B cell (primary cell): ENCODE measurements around the gene CNTNAP2. TPM values are rescaled to one million over a fixed set of nuclear protein-coding genes. Genes with fewer than 3 reads are reported as not detected.

Experiments
- ATAC-seq: fragments of 200-7000 bp; cut with Tn5 transposase; one replicate; pipeline ENCODE4 v1.10.0; 2021; ENCODE audit warnings: low read depth, mild to moderate bottlenecking, moderate number of reproducible peaks, moderate library complexity
- CTCF ChIA-PET: fragments of 350-600 bp; sonication (Branson Sonifier 250); formaldehyde crosslinking; loops from one replicate; lab custom pipeline; 2021; ENCODE audit warnings: antibody characterized with exemption, inconsistent platforms; lab: Charles Lee
- POLR2A ChIA-PET: fragments of 350-600 bp; sonication (Branson Sonifier 250); formaldehyde crosslinking; loops from one replicate; lab custom pipeline; 2021; ENCODE audit warnings: antibody characterized with exemption; lab: Charles Lee
- DNase-seq: peaks from one replicate; pipeline ENCODE4 v3.0.0; 2013
- H2AFZ ChIP-seq: 2 replicates; pipeline ENCODE4 v1.6.1; 2012; ENCODE audit warnings: mild to moderate bottlenecking, low read depth, low read length; ENCODE audit not compliant: insufficient read depth, poor library complexity, severe bottlenecking
- H3K27ac ChIP-seq, 2 donors: 1 replicate in 1 of 2; 2 replicates in 1 of 2; pipeline ENCODE4 v1.5.1; 2012 to 2013; ENCODE audit warnings: low read length in 2 of 2, mild to moderate bottlenecking in 2 of 2, moderate library complexity in 1 of 2
- H3K27me3 ChIP-seq, 4 experiments: fragments of 200-600 bp in 1 of 4; sonication (generic) in 1 of 4; replicated peaks in 1 of 4; 1 replicate in 2 of 4; 2 replicates in 2 of 4; pipeline versions ENCODE4 v1.6.1 to v1.7.0; 2013 to 2016; ENCODE audit warnings: low read length in 3 of 4, mild to moderate bottlenecking in 2 of 4, mixed read lengths in 1 of 4, moderate library complexity in 1 of 4; ENCODE audit not compliant: insufficient read depth in 4 of 4, control insufficient read depth in 3 of 4; ENCODE audit errors: control extremely low read depth in 1 of 4
- H3K36me3 ChIP-seq, 2 experiments: replicated peaks in 1 of 2; 1 replicate in 1 of 2; 2 replicates in 1 of 2; pipeline versions ENCODE4 v1.6.1 to v1.7.1; 2013; ENCODE audit warnings: low read length in 1 of 2; ENCODE audit not compliant: insufficient read depth in 2 of 2, control insufficient read depth in 1 of 2; ENCODE audit errors: control extremely low read depth in 1 of 2, extremely low read depth in 1 of 2
- H3K4me1 ChIP-seq, 2 donors: fragments of 200-600 bp in 1 of 2; sonication (generic) in 1 of 2; 1 replicate in 1 of 2; 2 replicates in 1 of 2; pipeline versions ENCODE4 v1.5.1 to v1.6.1; 2013 to 2017; ENCODE audit warnings: low read length in 2 of 2; ENCODE audit not compliant: control insufficient read depth in 2 of 2, insufficient read depth in 2 of 2
- H3K4me2 ChIP-seq: replicated peaks from 2 replicates; pipeline ENCODE3; 2012; ENCODE audit warnings: mild to moderate bottlenecking, low read depth, low read length; ENCODE audit not compliant: poor library complexity, severe bottlenecking
- H3K4me3 ChIP-seq, 5 experiments: fragments of 200-600 bp in 1 of 5; sonication (generic) in 1 of 5; 1 replicate in 3 of 5; 2 replicates in 2 of 5; pipeline versions ENCODE4 v1.5.1 to v1.7.0; 2011 to 2016; ENCODE audit warnings: low read length in 4 of 5, mild to moderate bottlenecking in 4 of 5, low read depth in 2 of 5, control low read depth in 1 of 5, moderate library complexity in 1 of 5; ENCODE audit not compliant: insufficient read depth in 1 of 5; ENCODE audit errors: control extremely low read depth in 1 of 5, extremely low read depth in 1 of 5
- H3K79me2 ChIP-seq: fragments of 200-600 bp; sonication (generic); one replicate; pipeline ENCODE4 v1.6.0; 2016; ENCODE audit warnings: low read length; ENCODE audit not compliant: control insufficient read depth, insufficient read depth
- H3K9ac ChIP-seq: fragments of 200-600 bp; sonication (generic); 2 replicates; pipeline ENCODE4 v1.6.1; 2017; ENCODE audit warnings: mild to moderate bottlenecking, low read length, moderate library complexity
- H3K9me3 ChIP-seq, 3 donors: one replicate each; pipeline versions ENCODE4 v1.6.1 to v1.7.1; 2013; ENCODE audit warnings: low read length in 2 of 3; ENCODE audit not compliant: control insufficient read depth in 2 of 3, insufficient read depth in 1 of 3; ENCODE audit errors: control extremely low read depth in 1 of 3
- H4K20me1 ChIP-seq: 2 replicates; pipeline ENCODE4 v1.6.0; 2012; ENCODE audit warnings: mild to moderate bottlenecking, low read length; ENCODE audit not compliant: insufficient read depth, control insufficient read depth, poor library complexity, severe bottlenecking
- H3K27ac Mint-ChIP-seq: one replicate; pipeline ENCODE4 v1.8.0; 2021; ENCODE audit warnings: mixed read lengths
- H3K27me3 Mint-ChIP-seq: one replicate; pipeline ENCODE4 v1.8.0; 2021; ENCODE audit warnings: mixed read lengths
- H3K4me1 Mint-ChIP-seq: one replicate; pipeline ENCODE4 v1.8.0; 2021; ENCODE audit warnings: mixed read lengths
- H3K4me3 Mint-ChIP-seq: one replicate; pipeline ENCODE4 v1.8.0; 2021; ENCODE audit warnings: mixed read lengths
- H3K9me3 Mint-ChIP-seq: one replicate; pipeline ENCODE4 v1.8.0; 2022; ENCODE audit warnings: mixed read lengths; ENCODE audit not compliant: insufficient read depth
- EZH2 ChIP-seq: IDR thresholded peaks from 2 replicates; pipeline ENCODE4 v1.6.1; 2012; ENCODE audit warnings: borderline replicate concordance, low read depth, mild to moderate bottlenecking, moderate library complexity, low read length; ENCODE audit not compliant: insufficient read depth, poor library complexity, severe bottlenecking
- WGBS: methylation state at CpG from one replicate; pipeline ENCODE4 v1.1.5; 2013; ENCODE audit warnings: missing lambda C conversion rate; ENCODE audit not compliant: insufficient coverage; 5-methylcytosine and 5-hydroxymethylcytosine counted together
- intact Hi-C: fragments of 100-400 bp; cut with micrococcal nuclease; formaldehyde crosslinking; loops from one replicate; pipeline ENCODE4 v1.10.0; 2022
- polyA plus RNA-seq: library from polyadenylated mRNA; depleted of rRNA; stranded (reverse); fragments of >200 nt; gene quantifications from 2 replicates; pipeline ENCODE4 v1.2.3, GENCODE V29; 2012
- total RNA-seq, 2 donors: library from RNA; stranded (reverse); fragments of 120-200 nt in 1 of 2; gene quantifications; 1 replicate in 1 of 2; 2 replicates in 1 of 2; pipeline versions ENCODE4 v1.2.3 to v1.2.4, GENCODE V29; 2013 to 2022
- TF ChIP-seq, protein P1 (sequence below): fragments of 200-600 bp; IDR thresholded peaks from one replicate; pipeline ENCODE4 v1.8.0; 2022; ENCODE audit warnings: antibody characterized with exemption, mild to moderate bottlenecking

The CNTNAP2 gene
- total and polyA plus RNA-seq, 2 donors (not counting 1 experiment from before 2014, with no cell fraction given): 7.4 to 16.6 TPM

DNA sequence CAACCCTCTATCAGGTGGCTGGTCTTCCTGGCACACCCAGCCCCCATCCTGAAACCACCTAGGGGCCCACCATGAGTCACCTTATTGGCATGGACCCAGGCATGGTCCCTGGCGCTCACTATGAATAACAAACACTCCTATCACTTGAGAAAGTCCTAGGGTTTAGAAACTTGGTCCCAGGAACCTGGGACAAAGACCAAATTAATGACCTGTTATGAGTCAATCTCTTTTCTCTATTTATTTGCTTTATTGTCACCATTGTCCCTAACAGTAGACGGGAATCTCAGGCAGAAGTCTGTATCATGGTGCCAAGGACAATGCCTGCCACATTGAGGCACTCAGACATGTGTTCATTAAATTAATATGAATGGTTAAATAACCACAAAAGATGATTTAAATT lies 1874.3 kb downstream of the CNTNAP2 start:
- TF ChIP-seq EZH2: no peak
- TF ChIP-seq, protein P1, sequence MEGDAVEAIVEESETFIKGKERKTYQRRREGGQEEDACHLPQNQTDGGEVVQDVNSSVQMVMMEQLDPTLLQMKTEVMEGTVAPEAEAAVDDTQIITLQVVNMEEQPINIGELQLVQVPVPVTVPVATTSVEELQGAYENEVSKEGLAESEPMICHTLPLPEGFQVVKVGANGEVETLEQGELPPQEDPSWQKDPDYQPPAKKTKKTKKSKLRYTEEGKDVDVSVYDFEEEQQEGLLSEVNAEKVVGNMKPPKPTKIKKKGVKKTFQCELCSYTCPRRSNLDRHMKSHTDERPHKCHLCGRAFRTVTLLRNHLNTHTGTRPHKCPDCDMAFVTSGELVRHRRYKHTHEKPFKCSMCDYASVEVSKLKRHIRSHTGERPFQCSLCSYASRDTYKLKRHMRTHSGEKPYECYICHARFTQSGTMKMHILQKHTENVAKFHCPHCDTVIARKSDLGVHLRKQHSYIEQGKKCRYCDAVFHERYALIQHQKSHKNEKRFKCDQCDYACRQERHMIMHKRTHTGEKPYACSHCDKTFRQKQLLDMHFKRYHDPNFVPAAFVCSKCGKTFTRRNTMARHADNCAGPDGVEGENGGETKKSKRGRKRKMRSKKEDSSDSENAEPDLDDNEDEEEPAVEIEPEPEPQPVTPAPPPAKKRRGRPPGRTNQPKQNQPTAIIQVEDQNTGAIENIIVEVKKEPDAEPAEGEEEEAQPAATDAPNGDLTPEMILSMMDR: no peak
- H3K27me3 ChIP-seq: no peaks in the 10 kb centered on the region
- no peak overlapping the region for H3K4me2 ChIP-seq
- ATAC-seq: no peak
- H3K4me1 Mint-ChIP-seq: no peaks in the 10 kb centered on the region
- H3K9me3 Mint-ChIP-seq: no peaks in the 10 kb centered on the region
- intact Hi-C loops: no loop called here
- no peak overlapping the region for H2AFZ ChIP-seq
- no peak overlapping the region for H3K9ac ChIP-seq
- no peak overlapping the region for H3K4me3 ChIP-seq
- WGBS: 71% methylated on average over 2 of the region's 2 CpGs
- POLR2A ChIA-PET: no interaction called here
- no peaks in the 10 kb centered on the region for H3K9me3 ChIP-seq
- H4K20me1 ChIP-seq: no peaks in the 10 kb centered on the region
- no peak for DNase-seq
- no peaks in the 10 kb centered on the region for H3K27me3 Mint-ChIP-seq
- no peaks in the 10 kb centered on the region for H3K36me3 ChIP-seq
- CTCF ChIA-PET: no interaction called here
- H3K4me3 Mint-ChIP-seq: no peak overlapping the region
- H3K4me1 ChIP-seq: no peaks in the 10 kb centered on the region
- H3K27ac ChIP-seq: no peak overlapping the region
- no peaks in the 10 kb centered on the region for H3K79me2 ChIP-seq
- no peak overlapping the region for H3K27ac Mint-ChIP-seq

DNA sequence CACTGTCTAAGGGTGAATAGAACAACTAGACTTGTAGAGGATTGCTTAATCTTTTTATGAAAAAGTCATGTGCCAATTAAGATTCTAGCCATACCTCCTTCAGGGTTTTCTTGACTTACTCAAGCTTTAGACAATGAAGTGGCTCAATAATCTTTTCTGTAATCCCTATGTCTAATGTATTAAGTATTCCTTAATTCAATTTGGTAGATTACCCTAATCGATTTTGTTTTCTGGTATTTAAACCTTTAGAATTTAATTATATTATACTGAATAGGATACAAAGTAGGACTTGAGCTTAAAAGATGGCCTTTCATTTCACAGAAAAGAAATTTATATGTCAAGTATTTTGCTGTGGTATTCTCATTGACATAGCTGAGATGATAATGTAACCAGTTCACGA lies 1876.1 kb downstream of the CNTNAP2 start:
- 100% methylated on average over 1 of the region's 2 CpGs for WGBS
- Histone ChIP-seq H3K4me3 (no peak overlapping the region), H3K4me1 (no peaks in the 10 kb centered on the region)

More for the DNA sequence above, 1876.1 kb downstream of the CNTNAP2 start:
- Histone ChIP-seq H3K9ac (no peak overlapping the region), H3K79me2 (no peaks in the 10 kb centered on the region), H3K4me2 (no peak overlapping the region), H3K36me3 (no peaks in the 10 kb centered on the region), H4K20me1 (no peaks in the 10 kb centered on the region), H3K9me3 (no peaks in the 10 kb centered on the region), H3K27ac (no peak overlapping the region), H2AFZ (no peak overlapping the region), H3K27me3 (no peaks in the 10 kb centered on the region)
- TF ChIP-seq, protein P1: no peak
- TF ChIP-seq EZH2: no peak
- ATAC-seq: no peak
- Mint-ChIP-seq H3K4me3 (no peak overlapping the region), H3K27me3 (no peaks in the 10 kb centered on the region), H3K9me3 (no peaks in the 10 kb centered on the region), H3K4me1 (no peaks in the 10 kb centered on the region), H3K27ac (no peak overlapping the region)
- CTCF ChIA-PET: no interaction called here
- POLR2A ChIA-PET: no interaction called here
- no peak for DNase-seq
- intact Hi-C loops: no loop called here
